22Rv1 (cell line): ENCODE measurements around the gene CKB.
A peak's percentile ranks its signal among the peaks of the same experiment; 100 is the strongest.

Experiments
- H3K27ac ChIP-seq: fragments of 450-650 bp; 2 replicates; pipeline ENCODE4 v1.5.1; 2017
- ZFX ChIP-seq: fragments of 450-650 bp; IDR thresholded peaks from 2 replicates; pipeline ENCODE4 v1.6.1; 2017; ENCODE audit warnings: antibody characterized with exemption, borderline replicate concordance
- TF ChIP-seq, protein P1 (sequence below): fragments of 450-650 bp; IDR thresholded peaks from 2 replicates; pipeline ENCODE4 v1.5.1; 2017; ENCODE audit warnings: mild to moderate bottlenecking

Gene CKB

DNA sequence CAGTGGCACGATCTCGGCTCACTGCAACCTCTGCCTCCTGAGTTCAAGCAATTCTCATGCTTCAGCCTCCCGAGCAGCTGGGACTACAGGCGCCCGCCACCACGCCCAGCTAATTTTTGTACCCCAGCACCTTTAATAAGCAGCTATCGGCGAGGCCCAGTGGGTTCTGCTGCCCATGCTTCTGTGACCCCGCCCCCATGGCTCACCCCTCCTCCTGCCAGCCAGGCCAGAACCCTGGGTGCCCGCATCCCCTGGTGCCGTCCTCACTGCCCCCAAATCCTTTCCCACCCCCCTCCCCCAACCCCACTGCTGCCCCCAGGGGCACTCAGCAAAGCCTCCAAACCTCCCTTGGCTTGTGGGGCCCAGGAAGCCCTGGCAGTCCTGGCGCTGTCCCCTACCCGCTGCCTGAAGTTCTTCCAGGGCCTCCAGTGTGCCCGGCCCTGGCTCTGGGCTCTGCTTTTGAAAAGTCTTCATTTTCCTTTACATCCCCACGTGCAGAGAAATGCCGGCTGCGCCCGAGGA, 25.4 kb upstream of the CKB start:
- no peak for TF ChIP-seq ZFX
- TF ChIP-seq, protein P1, sequence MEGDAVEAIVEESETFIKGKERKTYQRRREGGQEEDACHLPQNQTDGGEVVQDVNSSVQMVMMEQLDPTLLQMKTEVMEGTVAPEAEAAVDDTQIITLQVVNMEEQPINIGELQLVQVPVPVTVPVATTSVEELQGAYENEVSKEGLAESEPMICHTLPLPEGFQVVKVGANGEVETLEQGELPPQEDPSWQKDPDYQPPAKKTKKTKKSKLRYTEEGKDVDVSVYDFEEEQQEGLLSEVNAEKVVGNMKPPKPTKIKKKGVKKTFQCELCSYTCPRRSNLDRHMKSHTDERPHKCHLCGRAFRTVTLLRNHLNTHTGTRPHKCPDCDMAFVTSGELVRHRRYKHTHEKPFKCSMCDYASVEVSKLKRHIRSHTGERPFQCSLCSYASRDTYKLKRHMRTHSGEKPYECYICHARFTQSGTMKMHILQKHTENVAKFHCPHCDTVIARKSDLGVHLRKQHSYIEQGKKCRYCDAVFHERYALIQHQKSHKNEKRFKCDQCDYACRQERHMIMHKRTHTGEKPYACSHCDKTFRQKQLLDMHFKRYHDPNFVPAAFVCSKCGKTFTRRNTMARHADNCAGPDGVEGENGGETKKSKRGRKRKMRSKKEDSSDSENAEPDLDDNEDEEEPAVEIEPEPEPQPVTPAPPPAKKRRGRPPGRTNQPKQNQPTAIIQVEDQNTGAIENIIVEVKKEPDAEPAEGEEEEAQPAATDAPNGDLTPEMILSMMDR, result no peak
- H3K27ac ChIP-seq, result no peak overlapping the region

GRCh38 chr14:103547455-103547940, 24.9 kb upstream of the CKB start:
- no peak overlapping the region for H3K27ac ChIP-seq
- TF ChIP-seq, protein P1, result no peak
- no peak for TF ChIP-seq ZFX

- no peak overlapping the region for H3K27ac ChIP-seq
- TF ChIP-seq, protein P1, result peak; percentile 87
- TF ChIP-seq ZFX, result no peak
Measured at GRCh38 chr14:103546652-103547454, 24.2 kb upstream of the CKB start.

- no peak overlapping the region for H3K27ac ChIP-seq
- TF ChIP-seq, protein P1, result no peak
- TF ChIP-seq ZFX, result no peak
Measured at GRCh38 chr14:103545915-103546651, 23.5 kb upstream of the CKB start.

DNA sequence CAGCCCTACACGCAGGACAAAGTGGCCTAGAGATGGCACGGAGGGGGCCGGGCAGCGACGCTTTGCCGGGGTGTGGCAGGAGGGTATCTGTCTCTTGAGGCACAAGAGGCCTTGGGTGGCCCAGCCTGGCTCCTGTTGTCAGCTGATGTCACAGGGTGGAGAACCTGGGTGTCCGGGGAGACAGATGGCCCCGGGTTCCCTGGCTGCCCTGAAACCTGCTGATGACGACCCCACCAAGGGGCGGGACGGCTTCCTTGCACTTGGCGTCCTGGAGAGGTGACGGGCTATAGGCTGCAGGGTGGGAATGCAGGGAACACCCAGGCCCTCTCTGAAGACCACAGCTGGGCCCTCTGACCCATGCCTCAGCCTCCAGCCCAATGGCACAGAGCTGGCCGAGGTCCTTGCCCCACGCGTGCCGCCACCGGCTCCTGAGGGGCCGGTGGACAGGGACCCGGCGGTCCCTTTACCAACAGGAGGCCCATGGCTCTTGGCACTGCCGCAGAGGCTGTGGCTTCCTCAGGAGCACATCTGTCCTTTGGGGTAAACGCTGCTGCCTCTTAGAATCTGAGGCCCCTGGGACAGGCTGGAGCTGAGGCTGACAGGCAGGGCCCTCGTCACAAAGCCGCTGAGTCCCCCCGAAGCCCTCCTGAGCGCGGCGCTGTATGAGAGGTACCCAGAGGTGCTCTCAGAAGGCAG, 22.7 kb upstream of the CKB start:
- H3K27ac ChIP-seq, result no peak overlapping the region
- TF ChIP-seq, protein P1, result no peak
- no peak for TF ChIP-seq ZFX

GRCh38 chr14:103544388-103545218, 22.0 kb upstream of the CKB start:
- no peak for TF ChIP-seq ZFX
- TF ChIP-seq, protein P1, result no peak
- no peak overlapping the region for H3K27ac ChIP-seq
